ENCODE results near the gene CYP2S1.

- TF ChIP-seq CTCF (conservative IDR thresholded peaks at IDR 0.05) (no peak), EZH2 (IDR thresholded peaks at IDR 0.05; ENCODE audit: low read depth) (no peak)
Observed at GRCh38 chr19:41239961-41240574, 47.0 kb downstream of the CYP2S1 start.

All from PC-9 (cell line).